ENCODE results near the gene STKLD1. TPM values are rescaled to one million over a fixed set of nuclear protein-coding genes. Genes with fewer than 3 reads are reported as not detected.

The STKLD1 gene
- total and polyA plus RNA-seq, 9 of the 15 experiments (the other 6 are each of a cell fraction or from before 2014, with no cell fraction given): 0.10 to 0.65 (median 0.33) TPM; not detected in 2

DNA sequence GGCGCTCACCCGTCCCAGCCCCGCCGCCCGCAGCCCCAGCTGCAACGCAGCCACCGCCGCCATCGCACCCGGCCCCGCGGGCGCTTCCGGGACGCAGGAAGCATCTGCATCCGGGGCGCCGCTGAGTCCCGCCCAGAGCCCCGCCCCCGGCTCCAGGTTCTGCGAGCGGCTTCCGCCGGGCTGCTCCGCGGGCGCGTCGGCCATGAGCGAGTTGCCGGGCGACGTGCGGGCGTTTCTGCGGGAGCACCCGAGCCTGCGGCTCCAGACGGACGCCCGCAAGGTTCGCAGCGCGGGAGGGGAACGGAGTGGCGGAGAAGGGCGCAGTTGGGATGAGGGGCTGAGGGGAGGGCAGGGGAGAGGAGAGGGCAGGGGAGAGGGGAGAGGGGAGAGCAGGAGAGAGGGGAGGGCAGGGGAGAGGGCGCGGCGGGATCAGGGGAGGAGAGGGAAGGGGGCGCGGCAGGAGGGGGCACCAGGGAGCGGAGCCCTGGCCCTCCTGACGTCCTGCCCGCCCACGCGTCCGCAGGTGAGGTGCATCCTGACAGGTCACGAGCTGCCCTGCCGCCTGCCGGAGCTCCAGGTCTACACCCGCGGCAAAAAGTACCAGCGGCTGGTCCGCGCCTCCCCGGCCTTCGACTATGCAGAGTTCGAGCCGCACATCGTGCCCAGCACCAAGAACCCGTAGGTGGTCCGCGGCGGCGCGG, 19.6 kb upstream of the STKLD1 start, which contains the start of the genes SURF1 and SURF2 (continued):
- no peak for TF ChIP-seq ZNF280A (IDR thresholded peaks at IDR 0.05; ENCODE audit: low read depth, partially characterized antibody)
- TF ChIP-seq MECOM (CRISPR knock-in tag; IDR thresholded peaks at IDR 0.05): no peak
- no peak for TF ChIP-seq ETV6 (IDR thresholded peaks at IDR 0.05; ENCODE audit: borderline replicate concordance in 1 of 2, low read depth in 2 of 2, low read length in 1 of 2)
- no peak for TF ChIP-seq ETV6 (CRISPR knock-in tag; IDR thresholded peaks at IDR 0.05; ENCODE audit: borderline replicate concordance)
- no peak; a peak in 1 of 4 replicates for TF ChIP-seq RAD21 (CRISPR knock-in tag; conservative IDR thresholded peaks at IDR 0.05 in 1 of 2, IDR thresholded peaks at IDR 0.05 in 1 of 2)
- TF ChIP-seq E2F3 (CRISPR knock-in tag; IDR thresholded peaks at IDR 0.05): no peak
- TF ChIP-seq NEUROD1 (IDR thresholded peaks at IDR 0.05; ENCODE audit: borderline replicate concordance, low read depth, low read length, partially characterized antibody): no peak
- TF ChIP-seq ZNF699 (CRISPR knock-in tag; IDR thresholded peaks at IDR 0.05; ENCODE audit: insufficient replicate concordance): no peak
- TF ChIP-seq NR2F6 (CRISPR knock-in tag; IDR thresholded peaks at IDR 0.05): no peak
- TF ChIP-seq BRCA1 (IDR thresholded peaks at IDR 0.05): no peak
- TF ChIP-seq BRCA1 (CRISPR knock-in tag; IDR thresholded peaks at IDR 0.05): no peak
- TF ChIP-seq, protein P1, sequence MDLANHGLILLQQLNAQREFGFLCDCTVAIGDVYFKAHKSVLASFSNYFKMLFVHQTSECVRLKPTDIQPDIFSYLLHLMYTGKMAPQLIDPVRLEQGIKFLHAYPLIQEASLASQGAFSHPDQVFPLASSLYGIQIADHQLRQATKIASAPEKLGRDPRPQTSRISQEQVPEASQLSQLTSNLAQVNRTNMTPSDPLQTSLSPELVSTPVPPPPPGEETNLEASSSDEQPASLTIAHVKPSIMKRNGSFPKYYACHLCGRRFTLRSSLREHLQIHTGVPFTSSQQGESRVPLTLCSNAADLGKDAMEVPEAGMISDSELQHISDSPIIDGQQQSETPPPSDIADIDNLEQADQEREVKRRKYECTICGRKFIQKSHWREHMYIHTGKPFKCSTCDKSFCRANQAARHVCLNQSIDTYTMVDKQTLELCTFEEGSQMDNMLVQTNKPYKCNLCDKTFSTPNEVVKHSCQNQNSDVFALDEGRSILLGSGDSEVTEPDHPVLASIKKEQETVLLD (IDR thresholded peaks at IDR 0.05): no peak
- TF ChIP-seq ZNF165 (CRISPR knock-in tag; IDR thresholded peaks at IDR 0.05; ENCODE audit: borderline replicate concordance): no peak
- no peak for TF ChIP-seq PYGO2 (tag; IDR thresholded peaks at IDR 0.05)
- TF ChIP-seq, protein P2, sequence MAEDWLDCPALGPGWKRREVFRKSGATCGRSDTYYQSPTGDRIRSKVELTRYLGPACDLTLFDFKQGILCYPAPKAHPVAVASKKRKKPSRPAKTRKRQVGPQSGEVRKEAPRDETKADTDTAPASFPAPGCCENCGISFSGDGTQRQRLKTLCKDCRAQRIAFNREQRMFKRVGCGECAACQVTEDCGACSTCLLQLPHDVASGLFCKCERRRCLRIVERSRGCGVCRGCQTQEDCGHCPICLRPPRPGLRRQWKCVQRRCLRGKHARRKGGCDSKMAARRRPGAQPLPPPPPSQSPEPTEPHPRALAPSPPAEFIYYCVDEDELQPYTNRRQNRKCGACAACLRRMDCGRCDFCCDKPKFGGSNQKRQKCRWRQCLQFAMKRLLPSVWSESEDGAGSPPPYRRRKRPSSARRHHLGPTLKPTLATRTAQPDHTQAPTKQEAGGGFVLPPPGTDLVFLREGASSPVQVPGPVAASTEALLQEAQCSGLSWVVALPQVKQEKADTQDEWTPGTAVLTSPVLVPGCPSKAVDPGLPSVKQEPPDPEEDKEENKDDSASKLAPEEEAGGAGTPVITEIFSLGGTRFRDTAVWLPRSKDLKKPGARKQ (CRISPR knock-in tag; IDR thresholded peaks at IDR 0.05): no peak

Measured in K562 (cell line).